ENCODE results near the gene BIRC2. TPM values are rescaled to one million over a fixed set of nuclear protein-coding genes. Genes with fewer than 3 reads are reported as not detected.

BIRC2 gene
- polyA plus RNA-seq, 2 donors, result 11.1 to 17.5 TPM

GRCh38 chr11:102309621-102310541, 37.1 kb upstream of the BIRC2 start:
- Histone ChIP-seq H3K9me3 (ENCODE audit: control insufficient read depth in 2 of 2, insufficient read depth in 1 of 2, low read depth in 1 of 2, low read length in 1 of 2) (no peaks in the 10 kb centered on the region), H3K27ac (ENCODE audit: low read depth in 2 of 2, low read length in 1 of 2) (no peak overlapping the region), H3K36me3 (ENCODE audit: control insufficient read depth in 2 of 2, insufficient read depth in 2 of 2, low read length in 1 of 2) (no peaks in the 10 kb centered on the region), H3K27me3 (ENCODE audit: control insufficient read depth in 1 of 2, insufficient read depth in 2 of 2, low read length in 2 of 2) (no peaks in the 10 kb centered on the region), H3K4me1 (ENCODE audit: control insufficient read depth in 2 of 2, insufficient read depth in 2 of 2, low read length in 1 of 2) (peaks cover 0 to 3% of the 10 kb centered on the region in 2 donors), H3K4me3 (ENCODE audit: low read depth in 1 of 2, low read length in 2 of 2) (no peak overlapping the region)
- 89 to 91% methylated on average over 25 of the region's 25 CpGs for WGBS, 2 donors

GRCh38 chr11:102312667-102313066, 34.3 kb upstream of the BIRC2 start:
- WGBS, 2 donors, result 22 to 29% methylated on average over 2 of the region's 2 CpGs

GRCh38 chr11:102313238-102313940, 33.6 kb upstream of the BIRC2 start:
- Histone ChIP-seq H3K4me3 (ENCODE audit: low read depth in 1 of 2, low read length in 2 of 2) (peak overlapping the region in 1 of 2 donors; percentile 26), H3K4me1 (ENCODE audit: control insufficient read depth in 2 of 2, insufficient read depth in 2 of 2, low read length in 1 of 2) (no peaks in the 10 kb centered on the region), H3K9me3 (ENCODE audit: control insufficient read depth in 2 of 2, insufficient read depth in 1 of 2, low read depth in 1 of 2, low read length in 1 of 2) (no peaks in the 10 kb centered on the region), H3K27me3 (ENCODE audit: control insufficient read depth in 1 of 2, insufficient read depth in 2 of 2, low read length in 2 of 2) (no peaks in the 10 kb centered on the region), H3K36me3 (ENCODE audit: control insufficient read depth in 2 of 2, insufficient read depth in 2 of 2, low read length in 1 of 2) (no peaks in the 10 kb centered on the region), H3K27ac (ENCODE audit: low read depth in 2 of 2, low read length in 1 of 2) (peak overlapping the region; percentile 72 to 74)
- WGBS, 2 donors, result 46% methylated on average over 4 of the region's 4 CpGs

More at GRCh38 chr11:102312667-102313066, 34.3 kb upstream of the BIRC2 start:
- Histone ChIP-seq H3K4me1 (ENCODE audit: control insufficient read depth in 2 of 2, insufficient read depth in 2 of 2, low read length in 1 of 2) (no peaks in the 10 kb centered on the region), H3K27me3 (ENCODE audit: control insufficient read depth in 1 of 2, insufficient read depth in 2 of 2, low read length in 2 of 2) (no peaks in the 10 kb centered on the region), H3K4me3 (ENCODE audit: low read depth in 1 of 2, low read length in 2 of 2) (peak overlapping the region in 1 of 2 donors; percentile 26), H3K27ac (ENCODE audit: low read depth in 2 of 2, low read length in 1 of 2) (no peak overlapping the region), H3K9me3 (ENCODE audit: control insufficient read depth in 2 of 2, insufficient read depth in 1 of 2, low read depth in 1 of 2, low read length in 1 of 2) (no peaks in the 10 kb centered on the region), H3K36me3 (ENCODE audit: control insufficient read depth in 2 of 2, insufficient read depth in 2 of 2, low read length in 1 of 2) (no peaks in the 10 kb centered on the region)

DNA sequence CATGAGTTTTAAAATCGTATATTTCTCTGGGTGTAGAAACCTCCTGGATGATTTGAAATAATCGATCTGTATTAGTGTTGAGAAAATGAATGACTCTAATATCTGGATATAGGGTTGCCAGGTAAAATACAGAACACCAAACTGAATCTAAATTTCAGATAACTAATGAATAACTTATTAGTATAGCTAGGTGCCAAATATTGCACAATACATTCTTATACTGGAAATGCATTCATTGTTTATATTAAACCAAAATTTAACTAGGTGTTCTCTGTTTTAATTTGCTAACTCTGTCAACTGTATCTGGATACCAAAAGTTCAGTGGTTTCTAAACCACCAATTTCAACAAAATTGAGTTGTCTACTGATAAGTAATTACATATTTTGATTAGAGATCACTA, 32.2 kb upstream of the BIRC2 start:
- H3K27me3 ChIP-seq (ENCODE audit: control insufficient read depth in 1 of 2, insufficient read depth in 2 of 2, low read length in 2 of 2), result no peaks in the 10 kb centered on the region

DNA sequence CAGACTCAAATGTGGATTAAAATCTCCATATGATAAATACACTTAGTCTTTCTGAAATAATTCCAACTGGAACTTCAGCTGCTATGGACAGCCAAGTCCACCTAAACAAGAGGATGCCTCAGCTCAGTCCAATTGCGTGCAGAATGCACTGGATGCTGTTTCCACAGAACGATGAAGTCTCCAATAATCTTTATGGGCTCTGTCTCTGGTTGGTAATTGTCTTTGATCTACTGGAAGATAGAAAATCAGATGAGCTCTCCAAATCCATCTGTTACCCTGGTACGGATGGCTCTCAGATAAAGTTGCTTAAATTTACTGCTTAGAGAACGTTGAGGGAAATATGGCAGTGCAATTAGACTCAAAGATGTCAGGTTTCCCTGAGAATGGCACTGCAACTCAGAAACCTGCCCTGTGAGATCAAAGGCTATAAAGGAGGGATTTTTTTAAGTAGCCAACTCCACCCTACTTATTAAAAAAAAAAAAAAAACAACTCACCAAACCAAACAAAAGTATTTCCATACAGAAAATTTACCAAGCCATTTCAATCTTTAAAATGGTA, 30.6 kb upstream of the BIRC2 start:
- 42 to 44% methylated on average over 4 of the region's 4 CpGs for WGBS, 2 donors
- Histone ChIP-seq H3K4me3 (ENCODE audit: low read depth in 1 of 2, low read length in 2 of 2) (no peak overlapping the region), H3K27ac (ENCODE audit: low read depth in 2 of 2, low read length in 1 of 2) (peak overlapping the region; percentile 9 to 60), H3K36me3 (ENCODE audit: control insufficient read depth in 2 of 2, insufficient read depth in 2 of 2, low read length in 1 of 2) (no peaks in the 10 kb centered on the region), H3K9me3 (ENCODE audit: control insufficient read depth in 2 of 2, insufficient read depth in 1 of 2, low read depth in 1 of 2, low read length in 1 of 2) (no peaks in the 10 kb centered on the region), H3K27me3 (ENCODE audit: control insufficient read depth in 1 of 2, insufficient read depth in 2 of 2, low read length in 2 of 2) (no peaks in the 10 kb centered on the region), H3K4me1 (ENCODE audit: control insufficient read depth in 2 of 2, insufficient read depth in 2 of 2, low read length in 1 of 2) (peaks cover 0 to 3% of the 10 kb centered on the region in 2 donors)

More for the DNA sequence above, 32.2 kb upstream of the BIRC2 start:
- Histone ChIP-seq H3K36me3 (ENCODE audit: control insufficient read depth in 2 of 2, insufficient read depth in 2 of 2, low read length in 1 of 2) (no peaks in the 10 kb centered on the region), H3K27ac (ENCODE audit: low read depth in 2 of 2, low read length in 1 of 2) (peak overlapping the region in 1 of 2 donors; percentile 17), H3K4me1 (ENCODE audit: control insufficient read depth in 2 of 2, insufficient read depth in 2 of 2, low read length in 1 of 2) (no peaks in the 10 kb centered on the region), H3K9me3 (ENCODE audit: control insufficient read depth in 2 of 2, insufficient read depth in 1 of 2, low read depth in 1 of 2, low read length in 1 of 2) (no peaks in the 10 kb centered on the region), H3K4me3 (ENCODE audit: low read depth in 1 of 2, low read length in 2 of 2) (no peak overlapping the region)
- WGBS, 2 donors, result 52 to 62% methylated on average over 2 of the region's 2 CpGs

DNA sequence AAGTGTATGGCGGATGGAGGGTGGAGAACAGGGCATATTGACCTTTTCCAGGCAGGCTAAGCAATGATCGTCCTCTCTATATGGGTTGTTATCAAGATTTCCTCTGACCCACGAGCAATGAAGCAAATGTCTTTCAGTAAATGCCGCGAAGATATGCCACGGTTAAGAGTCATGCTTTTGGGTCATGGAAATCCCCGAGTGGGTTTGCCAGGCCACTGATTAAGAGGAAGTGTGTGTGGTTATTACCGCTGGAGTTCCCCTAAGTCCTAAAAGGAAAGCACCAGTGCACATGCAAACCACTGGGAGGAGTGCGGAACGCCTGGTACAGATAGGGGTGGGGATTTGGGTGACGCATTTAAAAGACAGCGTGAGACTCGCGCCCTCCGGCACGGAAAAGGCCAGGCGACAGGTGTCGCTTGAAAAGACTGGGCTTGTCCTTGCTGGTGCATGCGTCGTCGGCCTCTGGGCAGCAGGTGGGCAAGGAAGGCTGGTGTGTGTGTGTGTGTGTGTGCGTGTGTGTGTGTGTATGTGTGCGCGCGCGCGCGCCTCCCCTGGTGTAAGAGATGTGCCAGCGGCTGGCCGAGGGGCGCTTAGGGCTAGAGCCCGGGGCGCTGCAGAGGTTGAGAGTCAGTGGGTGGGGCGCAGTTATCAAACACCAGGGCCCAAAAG, 29.8 kb upstream of the BIRC2 start, which contains the start of gene BIRC3:
Gene BIRC3, plus strand, starts transcription at position 386 of the 669 bp plus-strand sequence. CDS start 7,026 bp downstream, outside the sequence.
- H3K4me3 ChIP-seq (ENCODE audit: low read depth in 1 of 2, low read length in 2 of 2), result peak within 1 kb of the TSS; percentile 61 to 68
- H3K36me3 ChIP-seq (ENCODE audit: control insufficient read depth in 2 of 2, insufficient read depth in 2 of 2, low read length in 1 of 2), result no peaks in the 10 kb centered on the region
- H3K27ac ChIP-seq (ENCODE audit: low read depth in 2 of 2, low read length in 1 of 2), result peak within 1 kb of the TSS; percentile 84 to 96
- no peaks in the 10 kb centered on the region for H3K9me3 ChIP-seq (ENCODE audit: control insufficient read depth in 2 of 2, insufficient read depth in 1 of 2, low read depth in 1 of 2, low read length in 1 of 2)
- no peaks in the 10 kb centered on the region for H3K27me3 ChIP-seq (ENCODE audit: control insufficient read depth in 1 of 2, insufficient read depth in 2 of 2, low read length in 2 of 2)
- H3K4me1 ChIP-seq (ENCODE audit: control insufficient read depth in 2 of 2, insufficient read depth in 2 of 2, low read length in 1 of 2), result peaks cover 0 to 3% of the 10 kb centered on the region in 2 donors
- WGBS, 2 donors, result 1% methylated on average over 34 of the region's 34 CpGs

DNA sequence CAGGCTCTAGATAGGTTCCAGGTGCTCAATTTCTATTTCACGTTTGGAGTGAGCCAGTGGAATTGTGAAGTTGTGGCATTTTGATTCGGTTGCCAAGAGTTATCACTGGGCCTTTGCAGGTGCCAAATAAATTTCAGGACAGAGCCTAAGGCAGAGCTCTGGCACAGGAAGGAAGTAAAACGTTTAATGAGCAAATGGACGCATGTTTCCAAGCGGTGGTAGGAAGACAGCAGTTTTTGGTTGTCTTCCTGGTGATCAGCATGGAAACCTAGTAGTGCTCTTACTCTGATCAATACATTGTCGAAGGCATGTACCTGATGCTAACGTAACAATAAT, 29.3 kb upstream of the BIRC2 start:
- WGBS, 2 donors, result 18 to 26% methylated on average over 7 of the region's 7 CpGs

DNA sequence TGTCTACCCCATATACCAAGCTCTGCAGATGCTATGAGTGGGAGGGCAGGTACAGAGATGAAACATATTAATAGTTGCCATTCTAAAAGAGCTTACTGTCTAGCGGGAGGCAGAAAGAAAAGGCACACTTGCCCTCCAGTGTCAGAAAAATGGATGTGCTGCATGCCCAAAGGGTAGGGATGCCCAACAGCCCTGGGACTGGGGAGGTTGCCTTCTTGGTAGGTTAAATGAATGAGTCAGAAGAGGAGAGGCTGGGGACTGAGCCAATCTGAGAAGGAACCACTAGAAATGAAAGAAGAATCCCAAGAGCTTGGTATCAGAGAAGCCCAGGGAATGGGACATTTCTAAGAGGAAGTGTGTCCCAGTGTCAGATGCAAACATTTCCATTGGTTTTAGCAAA, 28.5 kb upstream of the BIRC2 start:
- Histone ChIP-seq H3K9me3 (ENCODE audit: control insufficient read depth in 2 of 2, insufficient read depth in 1 of 2, low read depth in 1 of 2, low read length in 1 of 2) (no peaks in the 10 kb centered on the region), H3K27me3 (ENCODE audit: control insufficient read depth in 1 of 2, insufficient read depth in 2 of 2, low read length in 2 of 2) (no peaks in the 10 kb centered on the region), H3K27ac (ENCODE audit: low read depth in 2 of 2, low read length in 1 of 2) (peak overlapping the region; percentile 44 to 54), H3K4me3 (ENCODE audit: low read depth in 1 of 2, low read length in 2 of 2) (peak overlapping the region; percentile 27 to 61), H3K4me1 (ENCODE audit: control insufficient read depth in 2 of 2, insufficient read depth in 2 of 2, low read length in 1 of 2) (peaks cover 0 to 3% of the 10 kb centered on the region in 2 donors), H3K36me3 (ENCODE audit: control insufficient read depth in 2 of 2, insufficient read depth in 2 of 2, low read length in 1 of 2) (no peaks in the 10 kb centered on the region)
- 72 to 73% methylated on average over 1 of the region's 1 CpG for WGBS, 2 donors

More for the DNA sequence above, 29.3 kb upstream of the BIRC2 start:
- Histone ChIP-seq H3K9me3 (ENCODE audit: control insufficient read depth in 2 of 2, insufficient read depth in 1 of 2, low read depth in 1 of 2, low read length in 1 of 2) (no peaks in the 10 kb centered on the region), H3K27ac (ENCODE audit: low read depth in 2 of 2, low read length in 1 of 2) (peak overlapping the region; percentile 84 to 96), H3K36me3 (ENCODE audit: control insufficient read depth in 2 of 2, insufficient read depth in 2 of 2, low read length in 1 of 2) (no peaks in the 10 kb centered on the region), H3K4me1 (ENCODE audit: control insufficient read depth in 2 of 2, insufficient read depth in 2 of 2, low read length in 1 of 2) (peaks cover 0 to 3% of the 10 kb centered on the region in 2 donors), H3K4me3 (ENCODE audit: low read depth in 1 of 2, low read length in 2 of 2) (peak overlapping the region; percentile 61 to 68), H3K27me3 (ENCODE audit: control insufficient read depth in 1 of 2, insufficient read depth in 2 of 2, low read length in 2 of 2) (no peaks in the 10 kb centered on the region)

GRCh38 chr11:102319544-102319943, 27.5 kb upstream of the BIRC2 start:
- Histone ChIP-seq H3K4me3 (ENCODE audit: low read depth in 1 of 2, low read length in 2 of 2) (no peak overlapping the region), H3K4me1 (ENCODE audit: control insufficient read depth in 2 of 2, insufficient read depth in 2 of 2, low read length in 1 of 2) (peaks cover 0 to 3% of the 10 kb centered on the region in 2 donors), H3K36me3 (ENCODE audit: control insufficient read depth in 2 of 2, insufficient read depth in 2 of 2, low read length in 1 of 2) (no peaks in the 10 kb centered on the region), H3K9me3 (ENCODE audit: control insufficient read depth in 2 of 2, insufficient read depth in 1 of 2, low read depth in 1 of 2, low read length in 1 of 2) (no peaks in the 10 kb centered on the region), H3K27ac (ENCODE audit: low read depth in 2 of 2, low read length in 1 of 2) (peak overlapping the region in 1 of 2 donors; percentile 55), H3K27me3 (ENCODE audit: control insufficient read depth in 1 of 2, insufficient read depth in 2 of 2, low read length in 2 of 2) (no peaks in the 10 kb centered on the region)
- WGBS, 2 donors, result 80 to 85% methylated on average over 2 of the region's 2 CpGs

Measured in esophagus (tissue), 2 donors.